ENCODE data around the gene CFDP1.

The CFDP1 gene

DNA sequence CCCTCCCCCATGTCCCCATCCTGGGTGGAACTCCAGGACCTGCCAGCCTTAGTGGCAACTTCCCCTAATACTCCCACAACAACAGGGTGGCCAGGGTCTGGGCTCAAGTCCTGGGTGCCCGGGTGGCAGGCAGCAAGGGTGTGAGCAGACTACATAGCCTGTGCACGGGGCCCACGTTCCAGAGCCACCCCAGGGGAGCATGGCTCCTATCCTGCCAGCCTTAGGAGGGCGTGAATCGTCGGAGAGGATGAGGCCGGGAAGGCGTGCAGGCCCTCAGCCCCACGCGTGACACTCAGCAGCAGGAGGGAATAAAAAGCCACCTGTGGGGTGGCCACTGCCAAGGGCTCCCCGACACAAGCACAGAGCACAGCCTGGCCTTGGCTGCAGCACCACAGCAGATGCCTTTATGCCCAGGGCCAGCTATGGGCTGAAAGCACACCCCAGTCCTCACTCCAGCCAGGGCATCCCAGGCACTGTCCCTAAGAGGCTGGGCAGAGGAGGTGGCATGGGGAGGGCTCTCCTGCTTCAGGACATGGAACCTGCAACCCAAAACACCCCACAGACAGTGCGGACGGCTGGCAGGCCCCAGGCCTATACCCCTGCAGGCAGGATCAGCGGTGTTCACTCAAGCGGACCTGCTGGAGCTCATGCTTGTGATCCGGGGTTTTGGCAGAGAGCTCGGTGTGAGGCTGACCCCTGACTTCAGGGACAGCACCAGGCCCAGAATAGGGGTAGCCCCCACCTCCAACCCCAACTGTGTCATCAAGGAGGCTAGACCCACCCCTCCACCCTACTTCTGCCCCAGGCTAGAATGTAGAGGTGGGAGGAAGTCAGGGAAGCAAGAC is 184.5 kb downstream of the CFDP1 start:
- no peak for DNase-seq

- DNase-seq, result no peak
These were observed 185.2 kb downstream of the CFDP1 start for GRCh38 chr16:75248142-75248535.

GRCh38 chr16:75247249-75247648 is 186.1 kb downstream of the CFDP1 start:
- no peak for DNase-seq

GRCh38 chr16:75246504-75247205 is 186.6 kb downstream of the CFDP1 start:
- DNase-seq, result no peak

DNA sequence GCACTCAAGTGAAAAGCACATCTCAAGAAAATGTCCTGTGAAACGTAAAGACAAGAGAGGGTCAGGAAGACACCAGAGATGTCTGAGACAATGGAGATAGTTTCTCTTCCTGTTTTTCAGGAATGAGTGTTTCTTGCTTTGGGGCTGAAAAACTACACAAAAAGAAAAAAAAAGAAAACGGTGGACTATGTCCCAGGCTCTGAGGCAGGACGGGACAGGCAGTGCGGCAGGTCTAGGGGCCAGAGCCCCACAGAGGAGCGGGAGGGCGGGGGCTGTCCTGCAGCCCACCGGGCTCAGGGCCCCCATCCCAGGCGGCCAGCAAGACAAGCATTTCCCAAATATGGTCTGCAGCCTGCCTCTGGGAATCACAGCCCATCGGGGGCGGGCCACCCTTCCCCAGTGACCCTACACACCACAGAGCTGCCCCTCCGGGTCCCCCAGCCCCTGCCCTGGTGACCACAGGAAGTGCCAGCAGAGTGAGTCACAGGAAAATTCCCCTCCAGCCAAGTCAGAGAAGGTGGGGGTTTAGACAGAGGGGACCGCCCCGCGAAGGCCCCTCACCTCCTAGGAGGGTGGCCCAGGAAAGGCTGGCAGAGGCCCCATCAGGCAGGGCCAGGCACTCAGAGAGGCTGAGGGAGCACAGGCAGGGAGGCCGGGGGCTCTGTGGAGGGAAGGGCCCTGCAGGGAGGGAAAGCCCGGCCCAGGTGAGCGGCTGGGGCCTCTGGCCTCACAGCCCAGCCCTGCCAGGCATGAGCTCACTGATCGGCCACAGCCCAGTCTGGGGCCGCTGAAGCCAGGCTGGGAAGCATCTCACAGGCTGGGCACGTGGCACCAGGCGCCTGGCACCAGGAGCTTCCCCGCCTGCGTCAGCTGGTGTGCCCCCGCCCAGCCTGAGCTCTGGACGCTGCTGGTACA is 188.2 kb downstream of the CFDP1 start:
- no peak for DNase-seq

DNA sequence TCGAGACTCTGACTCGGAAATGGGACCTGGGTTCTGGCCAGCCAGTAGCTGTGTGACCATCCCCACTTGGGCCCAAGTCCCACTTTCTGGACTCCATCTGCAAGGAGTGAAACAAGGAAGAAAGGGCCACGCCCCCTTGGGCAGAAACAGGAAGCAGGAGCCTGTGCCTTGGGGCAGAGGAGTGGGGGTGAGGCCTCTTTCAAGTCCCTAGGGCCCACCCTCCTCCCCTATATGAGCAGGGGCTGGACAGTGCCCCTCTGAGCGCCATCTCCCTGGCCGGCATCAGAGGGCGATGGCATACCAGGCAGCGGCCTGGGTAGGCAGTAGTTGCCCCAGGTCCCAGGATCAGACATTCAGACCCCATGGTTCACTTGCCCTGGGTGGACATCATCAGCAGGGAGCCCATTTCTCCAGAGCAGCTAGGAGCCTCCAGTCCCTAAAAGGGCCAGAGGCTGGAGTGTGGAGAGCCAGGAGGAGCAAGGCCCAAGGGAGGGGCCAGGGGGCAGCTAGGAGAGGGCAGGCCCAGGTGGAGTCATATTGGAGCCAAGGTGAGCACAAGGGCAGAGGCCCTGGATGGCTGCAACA is 189.0 kb downstream of the CFDP1 start:
- no peak for DNase-seq
